ENCODE data around the gene DHDH. TPM values are rescaled to one million over a fixed set of nuclear protein-coding genes. Genes with fewer than 3 reads are reported as not detected.
"Not testable (repeated sequence)": the region's sequence is repeated elsewhere in the genome, so short reads cannot be mapped to it uniquely, and the experiment has no call there.

The DHDH gene
- under 1 TPM in 1 of 6 donors, not detected in 5; 0.32 TPM for polyA plus RNA-seq (ENCODE audit: low read depth in 6 of 6)

- DNase-seq (peak; percentile 72), ATAC-seq (ENCODE audit: low read depth in 2 of 2) (peak; percentile 96 to 97)
- Mint-ChIP-seq H3K27me3 (peaks cover 6 to 25% (median 7%) of the 10 kb centered on the region in 3 donors), H3K9me3 (peaks cover 0 to 2% (median 0%) of the 10 kb centered on the region in 7 donors), H3K4me1 (peaks cover 8 to 16% (median 11%) of the 10 kb centered on the region in 3 donors), H3K36me3 (no peaks in the 10 kb centered on the region), H3K27ac (peak within 1 kb of the TSS in 1 of 6 donors; percentile 52), H3K4me3 (peak within 1 kb of the TSS; percentile 76 to 91 (median 88))
Observed at GRCh38 chr19:48933382-48933932, at the start of gene DHDH. TSS of gene DHDH (plus strand) at chr19:48933699. CDS start at chr19:48933722, 23 bp downstream.

GRCh38 chr19:48883726-48884125 is 49.8 kb upstream of the DHDH start:
- ATAC-seq (ENCODE audit: low read depth in 2 of 2): no peak
- H3K4me1 Mint-ChIP-seq: peaks cover 0 to 6% (median 4%) of the 10 kb centered on the region in 3 donors
- H3K27me3 Mint-ChIP-seq: no peaks in the 10 kb centered on the region
- H3K4me3 Mint-ChIP-seq: no peak overlapping the region
- no peak for DNase-seq
- no peaks in the 10 kb centered on the region for H3K36me3 Mint-ChIP-seq
- H3K9me3 Mint-ChIP-seq: peaks cover 0 to 2% (median 0%) of the 10 kb centered on the region in 7 donors
- H3K27ac Mint-ChIP-seq: no peak overlapping the region

- Mint-ChIP-seq H3K4me1 (peaks cover 0 to 4% (median 0%) of the 10 kb centered on the region in 3 donors), H3K27me3 (peaks cover 4 to 25% (median 19%) of the 10 kb centered on the region in 3 donors), H3K4me3 (no peak overlapping the region), H3K27ac (peak overlapping the region in 1 of 6 donors; percentile 42), H3K36me3 (no peaks in the 10 kb centered on the region), H3K9me3 (no peaks in the 10 kb centered on the region)
- ATAC-seq (ENCODE audit: low read depth in 2 of 2): no peak
- no peak for DNase-seq
Observed at GRCh38 chr19:48887861-48888612, 45.5 kb upstream of the DHDH start.

- not testable (repeated sequence) for ATAC-seq (ENCODE audit: low read depth in 2 of 2)
Observed at GRCh38 chr19:48889496-48889895, 44.0 kb upstream of the DHDH start.

GRCh38 chr19:48890551-48890950 is 42.9 kb upstream of the DHDH start:
- no peak overlapping the region for H3K4me3 Mint-ChIP-seq

More at GRCh38 chr19:48889496-48889895, 44.0 kb upstream of the DHDH start:
- H3K27ac Mint-ChIP-seq, H3K9me3 Mint-ChIP-seq, H3K4me3 Mint-ChIP-seq, H3K4me1 Mint-ChIP-seq, DNase-seq, H3K36me3 Mint-ChIP-seq: not testable (repeated sequence)
- H3K27me3 Mint-ChIP-seq: peaks cover 10 to 34% (median 27%) of the 10 kb centered on the region in 3 donors

GRCh38 chr19:48895226-48895625 is 38.3 kb upstream of the DHDH start:
- peak overlapping the region in 4 of 8 donors; percentile 3 to 75 (median 60) for H3K4me3 Mint-ChIP-seq
- no peaks in the 10 kb centered on the region for H3K9me3 Mint-ChIP-seq
- H3K27ac Mint-ChIP-seq: no peak overlapping the region
- peaks cover 14 to 71% (median 43%) of the 10 kb centered on the region in 3 donors for H3K27me3 Mint-ChIP-seq
- DNase-seq: no peak
- peaks cover 14 to 30% (median 29%) of the 10 kb centered on the region in 3 donors for H3K4me1 Mint-ChIP-seq
- ATAC-seq (ENCODE audit: low read depth in 2 of 2): no peak
- H3K36me3 Mint-ChIP-seq: no peaks in the 10 kb centered on the region

More at GRCh38 chr19:48890551-48890950, 42.9 kb upstream of the DHDH start:
- Mint-ChIP-seq H3K9me3 (no peaks in the 10 kb centered on the region), H3K4me1 (peaks cover 4 to 10% (median 8%) of the 10 kb centered on the region in 3 donors), H3K27ac (no peak overlapping the region), H3K27me3 (peaks cover 14 to 45% (median 34%) of the 10 kb centered on the region in 3 donors), H3K36me3 (no peaks in the 10 kb centered on the region)
- no peak for ATAC-seq (ENCODE audit: low read depth in 2 of 2)
- DNase-seq: no peak

- DNase-seq: peak; percentile 41
- no peaks in the 10 kb centered on the region for H3K36me3 Mint-ChIP-seq
- no peaks in the 10 kb centered on the region for H3K9me3 Mint-ChIP-seq
- peak; percentile 36 to 41 for ATAC-seq (ENCODE audit: low read depth in 2 of 2)
- peak overlapping the region in 2 of 6 donors; percentile 57 to 71 for H3K27ac Mint-ChIP-seq
- H3K4me3 Mint-ChIP-seq: peak overlapping the region in 7 of 8 donors; percentile 49 to 79 (median 68)
- peaks cover 16 to 40% (median 39%) of the 10 kb centered on the region in 3 donors for H3K4me1 Mint-ChIP-seq
- H3K27me3 Mint-ChIP-seq: peaks cover 14 to 64% (median 37%) of the 10 kb centered on the region in 3 donors
Observed at GRCh38 chr19:48896191-48896720, 37.2 kb upstream of the DHDH start.

- Mint-ChIP-seq H3K9me3 (no peaks in the 10 kb centered on the region), H3K4me1 (peaks cover 20 to 47% (median 46%) of the 10 kb centered on the region in 3 donors), H3K27me3 (peaks cover 14 to 55% (median 28%) of the 10 kb centered on the region in 3 donors), H3K36me3 (no peaks in the 10 kb centered on the region), H3K27ac (no peak overlapping the region), H3K4me3 (peak overlapping the region in 4 of 8 donors; percentile 15 to 59 (median 31))
- no peak for ATAC-seq (ENCODE audit: low read depth in 2 of 2)
- DNase-seq: no peak
Observed at GRCh38 chr19:48897181-48897580, 36.3 kb upstream of the DHDH start.

- not testable (repeated sequence) for DNase-seq; H3K36me3 Mint-ChIP-seq; ATAC-seq (ENCODE audit: low read depth in 2 of 2); H3K9me3 Mint-ChIP-seq
- peaks cover 5 to 38% (median 17%) of the 10 kb centered on the region in 3 donors for H3K27me3 Mint-ChIP-seq
- H3K4me3 Mint-ChIP-seq: peak overlapping the region in 7 of 8 donors; percentile 83 to 100 (median 97)
- H3K4me1 Mint-ChIP-seq: peaks cover 30 to 54% (median 53%) of the 10 kb centered on the region in 3 donors
- H3K27ac Mint-ChIP-seq: peak overlapping the region in 3 of 6 donors; percentile 33 to 81 (median 65)
Observed at GRCh38 chr19:48899386-48899749, 34.1 kb upstream of the DHDH start.

GRCh38 chr19:48899781-48900476 is 33.6 kb upstream of the DHDH start, which contains the start of gene NUCB1:
TSS of gene NUCB1 (plus strand) at chr19:48900312. CDS start at chr19:48900797, 485 bp downstream.
- H3K27me3 Mint-ChIP-seq: peaks cover 1 to 33% (median 12%) of the 10 kb centered on the region in 3 donors
- ATAC-seq (ENCODE audit: low read depth in 2 of 2): peak; percentile 98 to 99
- H3K9me3 Mint-ChIP-seq: no peaks in the 10 kb centered on the region
- peak; percentile 96 for DNase-seq
- no peaks in the 10 kb centered on the region for H3K36me3 Mint-ChIP-seq
- H3K4me1 Mint-ChIP-seq: peaks cover 30 to 50% (median 50%) of the 10 kb centered on the region in 3 donors
- peak within 1 kb of the TSS; percentile 92 to 100 (median 98) for H3K4me3 Mint-ChIP-seq
- peak within 1 kb of the TSS; percentile 81 to 98 (median 92) for H3K27ac Mint-ChIP-seq

GRCh38 chr19:48900477-48901406 is 32.8 kb upstream of the DHDH start:
- Mint-ChIP-seq H3K36me3 (no peaks in the 10 kb centered on the region), H3K4me3 (peak overlapping the region; percentile 92 to 100 (median 98)), H3K9me3 (no peaks in the 10 kb centered on the region), H3K27ac (peak overlapping the region; percentile 81 to 98 (median 92)), H3K27me3 (peaks cover 0 to 25% (median 8%) of the 10 kb centered on the region in 3 donors), H3K4me1 (peaks cover 30 to 45% (median 41%) of the 10 kb centered on the region in 3 donors)
- ATAC-seq (ENCODE audit: low read depth in 2 of 2): no peak
- DNase-seq: no peak

- not testable (repeated sequence) for H3K9me3 Mint-ChIP-seq; H3K27ac Mint-ChIP-seq; H3K27me3 Mint-ChIP-seq; DNase-seq; ATAC-seq (ENCODE audit: low read depth in 2 of 2); H3K36me3 Mint-ChIP-seq
- Mint-ChIP-seq H3K4me3 (peak overlapping the region in 4 of 8 donors; percentile 52 to 92 (median 64)), H3K4me1 (peaks cover 23 to 31% (median 30%) of the 10 kb centered on the region in 3 donors)
Observed at GRCh38 chr19:48902291-48902690, 31.2 kb upstream of the DHDH start.

Data from naive B cell (primary cell).